SK-N-SH treated with all-trans-retinoic acid at 6 μM for 48 hours (cell line): ENCODE measurements around the gene XDH.

ENCODE experiments used
- ARNTL ChIP-seq: fragments of 450-650 bp; formaldehyde crosslinking; IDR thresholded peaks from 2 replicates; pipeline ENCODE4 v1.5.0; 2020; ENCODE audit warnings: low read depth, mild to moderate bottlenecking, moderate library complexity, borderline replicate concordance
- BACH2 ChIP-seq: fragments of 250-450 bp; sonication (Bioruptor Pico); IDR thresholded peaks from 2 replicates; pipeline ENCODE4 v1.9.0; 2021; ENCODE audit warnings: mild to moderate bottlenecking, borderline replicate concordance
- ISL1 ChIP-seq: fragments of 250-450 bp; sonication (Bioruptor Pico); IDR thresholded peaks from 2 replicates; pipeline ENCODE4 v2.1.2; 2022; ENCODE audit warnings: mild to moderate bottlenecking, moderate library complexity
- OSR1 ChIP-seq: fragments of 250-450 bp; sonication (Bioruptor Pico); IDR thresholded peaks from 2 replicates; pipeline ENCODE4 v1.8.0; 2022; ENCODE audit warnings: moderate library complexity, mild to moderate bottlenecking, inconsistent platforms
- PPARA ChIP-seq: fragments of 250-450 bp; sonication (Bioruptor Pico); IDR thresholded peaks from 2 replicates; pipeline ENCODE4 v1.5.0; 2020; ENCODE audit warnings: mild to moderate bottlenecking, borderline replicate concordance
- TOX ChIP-seq: fragments of 250-450 bp; sonication (Bioruptor Pico); IDR thresholded peaks from 2 replicates; pipeline ENCODE4 v1.8.0; 2021; ENCODE audit warnings: mild to moderate bottlenecking, moderate library complexity, borderline replicate concordance
- ZFP3 ChIP-seq: fragments of 250-450 bp; sonication (Bioruptor Pico); IDR thresholded peaks from 2 replicates; pipeline ENCODE4 v1.5.0; 2020; ENCODE audit warnings: mild to moderate bottlenecking, moderate library complexity
- ZNF70 ChIP-seq: fragments of 450-650 bp; formaldehyde crosslinking; IDR thresholded peaks from 2 replicates; pipeline ENCODE4 v1.5.0; 2020; ENCODE audit warnings: mild to moderate bottlenecking, moderate library complexity
- ZNF8 ChIP-seq: fragments of 450-650 bp; formaldehyde crosslinking; IDR thresholded peaks from 2 replicates; pipeline ENCODE4 v1.5.0; 2020; ENCODE audit warnings: mild to moderate bottlenecking, moderate library complexity
- TF ChIP-seq, protein P1 (sequence below): fragments of 250-450 bp; sonication (Bioruptor Pico); IDR thresholded peaks from 2 replicates; pipeline ENCODE4 v1.8.0; 2020; ENCODE audit warnings: mild to moderate bottlenecking, moderate library complexity, borderline replicate concordance
- TF ChIP-seq, protein P2 (sequence below): fragments of 250-450 bp; sonication (Bioruptor Pico); IDR thresholded peaks from 2 replicates; pipeline ENCODE4 v1.5.1; 2020; ENCODE audit warnings: low read depth, mild to moderate bottlenecking, moderate library complexity
- TF ChIP-seq, protein P3 (sequence below): fragments of 250-450 bp; sonication (Bioruptor Pico); IDR thresholded peaks from 2 replicates; pipeline ENCODE4 v1.5.1; 2021; ENCODE audit warnings: mild to moderate bottlenecking, moderate library complexity
- TF ChIP-seq, protein P4 (sequence below): fragments of 250-450 bp; sonication (Bioruptor Pico); IDR thresholded peaks from 2 replicates; pipeline ENCODE4 v1.5.0; 2020; ENCODE audit warnings: mild to moderate bottlenecking, moderate library complexity

DNA sequence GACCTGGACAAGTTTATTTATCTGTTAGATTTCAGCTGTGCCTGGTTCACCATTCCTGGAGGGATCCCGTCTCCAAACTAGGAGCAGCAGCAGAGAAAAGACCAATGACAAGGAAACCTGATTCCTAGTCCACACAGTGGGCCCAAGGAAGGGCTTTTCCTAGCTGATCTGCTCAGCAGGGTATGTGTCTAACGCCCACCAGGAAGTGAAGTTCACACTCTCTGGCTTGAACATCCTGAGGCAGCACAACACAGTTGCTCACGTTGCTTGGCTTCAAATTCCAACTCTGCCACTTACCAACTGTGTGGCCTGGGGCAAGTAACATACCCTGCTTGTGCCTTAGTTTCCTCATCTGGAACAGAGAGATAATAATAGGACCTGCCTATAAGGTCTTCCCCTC is 42.9 kb downstream of the XDH start:
- TF ChIP-seq PPARA (CRISPR knock-in tag) = no peak
- TF ChIP-seq, protein P1, sequence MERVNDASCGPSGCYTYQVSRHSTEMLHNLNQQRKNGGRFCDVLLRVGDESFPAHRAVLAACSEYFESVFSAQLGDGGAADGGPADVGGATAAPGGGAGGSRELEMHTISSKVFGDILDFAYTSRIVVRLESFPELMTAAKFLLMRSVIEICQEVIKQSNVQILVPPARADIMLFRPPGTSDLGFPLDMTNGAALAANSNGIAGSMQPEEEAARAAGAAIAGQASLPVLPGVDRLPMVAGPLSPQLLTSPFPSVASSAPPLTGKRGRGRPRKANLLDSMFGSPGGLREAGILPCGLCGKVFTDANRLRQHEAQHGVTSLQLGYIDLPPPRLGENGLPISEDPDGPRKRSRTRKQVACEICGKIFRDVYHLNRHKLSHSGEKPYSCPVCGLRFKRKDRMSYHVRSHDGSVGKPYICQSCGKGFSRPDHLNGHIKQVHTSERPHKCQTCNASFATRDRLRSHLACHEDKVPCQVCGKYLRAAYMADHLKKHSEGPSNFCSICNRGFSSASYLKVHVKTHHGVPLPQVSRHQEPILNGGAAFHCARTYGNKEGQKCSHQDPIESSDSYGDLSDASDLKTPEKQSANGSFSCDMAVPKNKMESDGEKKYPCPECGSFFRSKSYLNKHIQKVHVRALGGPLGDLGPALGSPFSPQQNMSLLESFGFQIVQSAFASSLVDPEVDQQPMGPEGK (CRISPR knock-in tag) = no peak
- no peak for TF ChIP-seq ZFP3 (CRISPR knock-in tag)
- no peak for TF ChIP-seq OSR1 (CRISPR knock-in tag)
- TF ChIP-seq ZNF70 (CRISPR knock-in tag) = no peak
- no peak for TF ChIP-seq ARNTL (CRISPR knock-in tag)
- no peak for TF ChIP-seq BACH2
- TF ChIP-seq, protein P2, sequence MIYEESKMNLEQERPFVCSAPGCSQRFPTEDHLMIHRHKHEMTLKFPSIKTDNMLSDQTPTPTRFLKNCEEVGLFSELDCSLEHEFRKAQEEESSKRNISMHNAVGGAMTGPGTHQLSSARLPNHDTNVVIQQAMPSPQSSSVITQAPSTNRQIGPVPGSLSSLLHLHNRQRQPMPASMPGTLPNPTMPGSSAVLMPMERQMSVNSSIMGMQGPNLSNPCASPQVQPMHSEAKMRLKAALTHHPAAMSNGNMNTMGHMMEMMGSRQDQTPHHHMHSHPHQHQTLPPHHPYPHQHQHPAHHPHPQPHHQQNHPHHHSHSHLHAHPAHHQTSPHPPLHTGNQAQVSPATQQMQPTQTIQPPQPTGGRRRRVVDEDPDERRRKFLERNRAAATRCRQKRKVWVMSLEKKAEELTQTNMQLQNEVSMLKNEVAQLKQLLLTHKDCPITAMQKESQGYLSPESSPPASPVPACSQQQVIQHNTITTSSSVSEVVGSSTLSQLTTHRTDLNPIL (CRISPR knock-in tag) = no peak
- TF ChIP-seq ISL1 (CRISPR knock-in tag) = no peak
- TF ChIP-seq, protein P3, sequence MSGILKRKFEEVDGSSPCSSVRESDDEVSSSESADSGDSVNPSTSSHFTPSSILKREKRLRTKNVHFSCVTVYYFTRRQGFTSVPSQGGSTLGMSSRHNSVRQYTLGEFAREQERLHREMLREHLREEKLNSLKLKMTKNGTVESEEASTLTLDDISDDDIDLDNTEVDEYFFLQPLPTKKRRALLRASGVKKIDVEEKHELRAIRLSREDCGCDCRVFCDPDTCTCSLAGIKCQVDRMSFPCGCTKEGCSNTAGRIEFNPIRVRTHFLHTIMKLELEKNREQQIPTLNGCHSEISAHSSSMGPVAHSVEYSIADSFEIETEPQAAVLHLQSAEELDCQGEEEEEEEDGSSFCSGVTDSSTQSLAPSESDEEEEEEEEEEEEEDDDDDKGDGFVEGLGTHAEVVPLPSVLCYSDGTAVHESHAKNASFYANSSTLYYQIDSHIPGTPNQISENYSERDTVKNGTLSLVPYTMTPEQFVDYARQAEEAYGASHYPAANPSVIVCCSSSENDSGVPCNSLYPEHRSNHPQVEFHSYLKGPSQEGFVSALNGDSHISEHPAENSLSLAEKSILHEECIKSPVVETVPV = no peak
- TF ChIP-seq, protein P4, sequence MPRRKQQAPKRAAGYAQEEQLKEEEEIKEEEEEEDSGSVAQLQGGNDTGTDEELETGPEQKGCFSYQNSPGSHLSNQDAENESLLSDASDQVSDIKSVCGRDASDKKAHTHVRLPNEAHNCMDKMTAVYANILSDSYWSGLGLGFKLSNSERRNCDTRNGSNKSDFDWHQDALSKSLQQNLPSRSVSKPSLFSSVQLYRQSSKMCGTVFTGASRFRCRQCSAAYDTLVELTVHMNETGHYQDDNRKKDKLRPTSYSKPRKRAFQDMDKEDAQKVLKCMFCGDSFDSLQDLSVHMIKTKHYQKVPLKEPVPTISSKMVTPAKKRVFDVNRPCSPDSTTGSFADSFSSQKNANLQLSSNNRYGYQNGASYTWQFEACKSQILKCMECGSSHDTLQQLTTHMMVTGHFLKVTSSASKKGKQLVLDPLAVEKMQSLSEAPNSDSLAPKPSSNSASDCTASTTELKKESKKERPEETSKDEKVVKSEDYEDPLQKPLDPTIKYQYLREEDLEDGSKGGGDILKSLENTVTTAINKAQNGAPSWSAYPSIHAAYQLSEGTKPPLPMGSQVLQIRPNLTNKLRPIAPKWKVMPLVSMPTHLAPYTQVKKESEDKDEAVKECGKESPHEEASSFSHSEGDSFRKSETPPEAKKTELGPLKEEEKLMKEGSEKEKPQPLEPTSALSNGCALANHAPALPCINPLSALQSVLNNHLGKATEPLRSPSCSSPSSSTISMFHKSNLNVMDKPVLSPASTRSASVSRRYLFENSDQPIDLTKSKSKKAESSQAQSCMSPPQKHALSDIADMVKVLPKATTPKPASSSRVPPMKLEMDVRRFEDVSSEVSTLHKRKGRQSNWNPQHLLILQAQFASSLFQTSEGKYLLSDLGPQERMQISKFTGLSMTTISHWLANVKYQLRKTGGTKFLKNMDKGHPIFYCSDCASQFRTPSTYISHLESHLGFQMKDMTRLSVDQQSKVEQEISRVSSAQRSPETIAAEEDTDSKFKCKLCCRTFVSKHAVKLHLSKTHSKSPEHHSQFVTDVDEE (CRISPR knock-in tag) = no peak
- TF ChIP-seq ZNF8 (CRISPR knock-in tag) = no peak
- no peak for TF ChIP-seq TOX (CRISPR knock-in tag)
